ENCODE measurements around the gene SH3YL1.

Gene SH3YL1

DNA sequence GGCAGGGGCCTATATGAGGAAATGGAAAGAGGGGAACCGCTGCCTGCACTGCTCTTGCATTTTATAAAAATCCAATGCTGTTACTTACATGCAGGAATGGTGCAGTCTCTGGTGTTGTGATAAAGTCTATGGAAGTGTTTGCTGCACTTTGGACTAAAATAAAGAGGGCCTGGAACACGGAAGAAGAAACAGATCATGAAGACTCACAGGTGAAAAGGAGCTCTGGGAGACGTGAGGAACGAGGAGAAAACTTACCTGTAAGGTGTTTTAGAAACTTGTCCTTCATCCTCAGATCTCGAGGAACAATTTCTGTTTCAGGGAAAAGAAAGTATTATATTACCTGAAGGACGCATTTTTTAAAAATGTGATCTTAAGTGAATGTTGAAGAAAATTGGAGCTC lies 22.2 kb upstream of the SH3YL1 start:
- Histone ChIP-seq H3F3A (ENCODE audit: insufficient read depth, low read length) (no peaks in the 10 kb centered on the region), H4K20me1 (ENCODE audit: insufficient read depth, low read length) (no peaks in the 10 kb centered on the region), H2AFZ (ENCODE audit: low read length) (no peak overlapping the region), H3K4me2 (ENCODE audit: low read depth, low read length) (no peak overlapping the region), H3K9me2 (replicated peaks; ENCODE audit: insufficient read depth, low read length) (no peaks in the 10 kb centered on the region), H3K27ac (ENCODE audit: low read length) (no peak overlapping the region), H3K36me3 (replicated peaks; ENCODE audit: insufficient read depth, low read length) (no peaks in the 10 kb centered on the region), H3K4me3 (ENCODE audit: low read length) (no peak overlapping the region), H3K9me3 (replicated peaks; ENCODE audit: insufficient read depth, low read length) (no peaks in the 10 kb centered on the region), H3K9ac (ENCODE audit: low read length) (no peak overlapping the region), H3K27me3 (replicated peaks; ENCODE audit: insufficient read depth, low read length) (peaks cover 17% of the 10 kb centered on the region), H3K4me1 (ENCODE audit: low read length) (no peaks in the 10 kb centered on the region), H3K79me2 (ENCODE audit: low read length) (no peaks in the 10 kb centered on the region)
- TF ChIP-seq CTCF (IDR thresholded peaks at IDR 0.05; ENCODE audit: low read length) (no peak), EZH2 (optimal IDR thresholded peaks at IDR 0.05; ENCODE audit: low read depth, low read length) (no peak)
- no peak for DNase-seq

GRCh38 chr2:285531-285930 lies 21.7 kb upstream of the SH3YL1 start:
- Histone ChIP-seq H3K4me3 (ENCODE audit: low read length) (no peak overlapping the region), H3K27me3 (replicated peaks; ENCODE audit: insufficient read depth, low read length) (peaks cover 16% of the 10 kb centered on the region)

GRCh38 chr2:284896-285492 lies 21.2 kb upstream of the SH3YL1 start:
- Histone ChIP-seq H2AFZ (ENCODE audit: low read length) (no peak overlapping the region), H4K20me1 (ENCODE audit: insufficient read depth, low read length) (no peaks in the 10 kb centered on the region), H3K27me3 (replicated peaks; ENCODE audit: insufficient read depth, low read length) (peaks cover 10% of the 10 kb centered on the region), H3K9ac (ENCODE audit: low read length) (no peak overlapping the region), H3F3A (ENCODE audit: insufficient read depth, low read length) (no peaks in the 10 kb centered on the region), H3K79me2 (ENCODE audit: low read length) (no peaks in the 10 kb centered on the region), H3K4me1 (ENCODE audit: low read length) (no peaks in the 10 kb centered on the region), H3K4me2 (ENCODE audit: low read depth, low read length) (no peak overlapping the region), H3K9me3 (replicated peaks; ENCODE audit: insufficient read depth, low read length) (no peaks in the 10 kb centered on the region), H3K27ac (ENCODE audit: low read length) (no peak overlapping the region), H3K36me3 (replicated peaks; ENCODE audit: insufficient read depth, low read length) (no peaks in the 10 kb centered on the region), H3K4me3 (ENCODE audit: low read length) (no peak overlapping the region), H3K9me2 (replicated peaks; ENCODE audit: insufficient read depth, low read length) (no peaks in the 10 kb centered on the region)
- no peak for DNase-seq
- TF ChIP-seq CTCF (IDR thresholded peaks at IDR 0.05; ENCODE audit: low read length) = no peak
- TF ChIP-seq EZH2phosphoT487 (IDR thresholded peaks at IDR 0.05; ENCODE audit: low read length) = no peak
- TF ChIP-seq EZH2 (optimal IDR thresholded peaks at IDR 0.05; ENCODE audit: low read depth, low read length) = no peak

More at GRCh38 chr2:285531-285930, 21.7 kb upstream of the SH3YL1 start:
- H2AFZ ChIP-seq (ENCODE audit: low read length) = no peak overlapping the region
- H3K79me2 ChIP-seq (ENCODE audit: low read length) = no peaks in the 10 kb centered on the region
- no peaks in the 10 kb centered on the region for H3K4me1 ChIP-seq (ENCODE audit: low read length)
- no peaks in the 10 kb centered on the region for H3F3A ChIP-seq (ENCODE audit: insufficient read depth, low read length)
- H3K4me2 ChIP-seq (ENCODE audit: low read depth, low read length) = no peak overlapping the region
- H3K27ac ChIP-seq (ENCODE audit: low read length) = no peak overlapping the region
- TF ChIP-seq EZH2 (optimal IDR thresholded peaks at IDR 0.05; ENCODE audit: low read depth, low read length) = no peak
- TF ChIP-seq CTCF (IDR thresholded peaks at IDR 0.05; ENCODE audit: low read length) = no peak
- TF ChIP-seq EZH2phosphoT487 (IDR thresholded peaks at IDR 0.05; ENCODE audit: low read length) = no peak
- H3K9ac ChIP-seq (ENCODE audit: low read length) = no peak overlapping the region
- no peaks in the 10 kb centered on the region for H3K36me3 ChIP-seq (replicated peaks; ENCODE audit: insufficient read depth, low read length)
- no peaks in the 10 kb centered on the region for H3K9me3 ChIP-seq (replicated peaks; ENCODE audit: insufficient read depth, low read length)
- no peaks in the 10 kb centered on the region for H3K9me2 ChIP-seq (replicated peaks; ENCODE audit: insufficient read depth, low read length)
- no peak for DNase-seq
- no peaks in the 10 kb centered on the region for H4K20me1 ChIP-seq (ENCODE audit: insufficient read depth, low read length)

All from MM.1S (cell line).